ENCODE measurements around the gene FSTL5.
"Not testable (repeated sequence)": the region's sequence is repeated elsewhere in the genome, so short reads cannot be mapped to it uniquely, and the experiment has no call there.

Gene FSTL5

DNA sequence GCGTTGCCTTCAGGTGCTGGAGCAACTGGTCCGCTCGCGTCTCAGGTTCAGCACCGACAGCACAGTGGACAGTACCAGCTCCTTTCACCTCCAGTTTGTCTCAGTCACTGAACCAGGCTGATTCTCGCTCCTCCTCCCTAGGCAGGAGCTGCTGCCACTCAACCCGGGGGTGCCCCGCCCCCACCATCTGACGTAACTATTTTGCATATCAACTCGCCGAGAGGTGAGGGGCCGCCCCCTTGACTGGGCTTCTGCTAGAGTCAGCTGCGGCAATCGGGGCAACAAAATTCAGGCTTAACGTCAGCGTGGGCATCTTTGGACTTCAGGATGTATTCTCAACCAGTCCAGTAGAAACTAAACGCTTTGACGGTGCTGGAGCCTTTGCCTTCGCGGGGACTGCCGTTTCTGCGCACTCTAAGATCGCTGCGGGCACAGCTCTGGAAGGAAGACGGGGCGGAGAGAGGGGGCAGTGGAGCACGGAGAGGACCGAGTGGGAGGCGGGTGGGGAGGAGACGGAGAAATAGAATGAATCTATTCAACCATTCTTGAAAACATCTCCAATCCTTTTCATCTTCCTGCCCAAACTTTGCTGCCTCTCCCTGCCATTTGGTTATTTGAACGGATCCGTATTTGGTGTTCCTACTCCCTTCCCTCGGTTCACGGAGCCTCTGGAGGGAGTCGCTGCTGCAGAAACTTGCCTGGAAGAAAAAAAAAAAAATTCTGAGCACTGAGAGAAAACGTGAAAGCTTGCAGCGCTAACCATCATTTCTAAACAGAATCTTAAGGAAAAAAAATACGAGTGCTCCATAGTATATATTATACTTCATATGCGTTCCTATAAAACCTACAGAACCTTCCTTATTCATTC is at the start of gene FSTL5:
FSTL5 (minus strand) TSS at position 109 of the 868 bp plus-strand sequence. CDS start 52,604 bp downstream, outside the sequence.
- DNase-seq (ENCODE audit: low spot score): peak; percentile 18

DNA sequence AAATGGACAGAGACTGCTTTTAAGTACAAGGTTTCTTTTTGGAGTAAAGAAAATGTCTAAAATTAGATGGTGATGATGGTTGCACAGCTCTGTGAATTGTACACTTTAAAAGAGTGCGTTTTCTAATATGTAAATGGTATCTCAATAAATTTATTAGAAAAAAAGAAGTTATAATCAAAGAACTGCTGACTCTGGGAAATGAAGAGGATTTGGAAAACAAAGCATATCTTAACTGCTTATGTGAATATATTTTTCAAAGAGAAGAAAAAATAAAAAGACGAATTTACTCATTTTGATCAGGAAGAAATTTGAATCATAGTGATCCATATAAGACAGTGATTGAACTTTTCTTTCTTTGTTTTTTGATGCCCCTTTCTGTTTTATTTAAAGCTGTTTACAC is 45.9 kb upstream of the FSTL5 start:
- DNase-seq (ENCODE audit: low spot score): no peak

DNA sequence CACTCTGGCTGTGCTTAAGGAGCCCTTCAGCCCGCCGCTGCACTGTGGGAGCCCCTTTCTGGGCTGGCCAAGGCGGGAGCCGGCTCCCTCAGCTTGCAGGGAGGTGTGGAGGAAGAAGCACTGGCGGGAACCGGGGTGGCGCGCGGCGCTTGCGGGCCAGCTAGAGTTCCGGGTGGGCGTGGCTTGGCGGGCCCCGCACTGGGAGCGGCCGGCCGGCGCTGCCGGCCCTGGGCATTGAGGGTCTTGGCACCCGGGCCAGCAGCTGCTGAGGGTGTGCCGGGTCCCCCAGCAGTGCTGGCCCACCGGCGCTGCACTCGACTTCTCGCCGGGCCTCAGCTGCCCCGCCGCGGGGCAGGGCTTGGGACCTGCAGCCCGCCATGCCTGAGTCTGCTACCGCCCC is 39.7 kb upstream of the FSTL5 start:
- not testable (repeated sequence) for DNase-seq (ENCODE audit: low spot score)

DNA sequence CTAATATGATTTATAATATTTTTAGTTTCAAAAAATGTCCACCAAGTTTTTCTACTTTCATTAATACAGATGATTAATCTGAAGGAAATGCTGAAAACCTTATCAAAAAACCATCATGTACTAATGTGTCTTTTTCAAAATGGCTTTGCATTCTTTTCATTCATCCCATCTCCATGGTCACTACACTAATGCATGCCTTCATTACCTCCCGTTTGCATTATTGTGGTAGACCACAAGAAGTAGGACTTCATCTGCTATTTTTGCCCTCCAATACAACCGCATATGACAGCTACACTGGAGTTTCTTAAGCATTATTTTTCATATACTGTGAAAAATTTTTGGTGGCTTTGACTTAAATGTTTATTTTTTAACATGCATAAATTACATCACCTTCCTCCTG is 37.9 kb upstream of the FSTL5 start:
- no peak for DNase-seq (ENCODE audit: low spot score)

DNA sequence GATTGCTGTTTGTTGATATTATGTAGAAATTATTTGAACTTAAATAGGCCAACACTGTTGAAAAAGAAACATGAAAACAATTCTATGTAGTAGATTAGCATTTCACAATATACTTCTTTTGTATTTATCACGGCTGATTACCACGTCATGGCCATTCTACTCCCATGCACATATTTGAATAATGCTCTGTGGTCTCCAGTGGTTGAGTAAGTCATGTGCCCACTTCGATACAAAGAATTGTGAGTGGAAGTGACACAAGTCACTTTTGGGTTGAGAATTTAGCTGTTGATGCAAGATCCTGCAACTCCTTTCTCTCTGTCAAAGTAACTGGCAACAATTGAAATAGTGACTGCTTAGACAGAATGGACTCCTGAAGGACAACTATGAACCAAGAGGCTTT is 6.7 kb upstream of the FSTL5 start:
- DNase-seq (ENCODE audit: low spot score): no peak

DNA sequence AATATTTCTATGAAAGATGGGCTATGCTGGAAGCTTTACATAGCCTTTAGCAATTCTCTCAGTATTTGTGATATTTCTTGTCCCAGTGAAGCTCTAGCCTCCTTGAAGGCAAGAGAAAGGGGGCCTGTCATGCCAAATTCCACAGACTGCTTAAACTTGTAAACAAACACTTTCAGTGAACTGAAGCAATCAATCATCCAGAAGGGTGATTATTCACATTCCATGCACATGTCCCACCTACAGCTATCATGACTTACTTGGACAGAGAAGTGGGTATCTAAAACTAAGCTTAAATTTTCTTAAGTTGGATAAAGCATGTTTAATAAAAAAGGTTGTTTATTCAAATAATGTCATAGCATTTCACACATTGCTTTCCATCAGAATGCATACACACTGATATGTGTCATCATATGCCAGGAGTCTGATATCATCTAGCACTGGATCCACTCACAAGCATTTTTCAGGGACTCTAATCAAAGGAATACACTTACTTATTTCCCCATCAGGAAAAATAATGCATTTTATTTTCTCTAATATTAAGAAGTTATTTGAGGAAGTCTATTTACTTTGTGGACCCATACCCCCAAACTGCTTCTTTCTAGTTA is 1.2 kb upstream of the FSTL5 start:
- no peak for DNase-seq (ENCODE audit: low spot score)

DNA sequence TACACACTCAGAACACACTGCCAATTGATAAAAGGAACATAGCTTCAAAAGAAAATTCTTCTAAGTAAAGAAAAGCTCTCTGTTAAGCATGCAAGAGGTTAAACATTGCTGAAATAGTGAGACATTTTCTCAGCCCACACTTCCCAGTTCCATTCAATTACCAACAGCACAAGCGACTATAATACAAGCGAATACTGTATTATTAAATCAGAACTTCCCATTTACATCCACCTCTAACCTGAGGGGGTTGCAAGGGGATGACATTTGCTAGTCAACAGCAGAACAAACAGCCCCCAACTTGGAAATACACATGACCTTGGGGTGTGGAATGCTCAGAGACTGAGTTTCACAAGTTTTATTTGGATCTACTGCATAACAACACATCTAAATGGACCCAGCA is 1.1 kb downstream of the FSTL5 start:
- no peak for DNase-seq (ENCODE audit: low spot score)

DNA sequence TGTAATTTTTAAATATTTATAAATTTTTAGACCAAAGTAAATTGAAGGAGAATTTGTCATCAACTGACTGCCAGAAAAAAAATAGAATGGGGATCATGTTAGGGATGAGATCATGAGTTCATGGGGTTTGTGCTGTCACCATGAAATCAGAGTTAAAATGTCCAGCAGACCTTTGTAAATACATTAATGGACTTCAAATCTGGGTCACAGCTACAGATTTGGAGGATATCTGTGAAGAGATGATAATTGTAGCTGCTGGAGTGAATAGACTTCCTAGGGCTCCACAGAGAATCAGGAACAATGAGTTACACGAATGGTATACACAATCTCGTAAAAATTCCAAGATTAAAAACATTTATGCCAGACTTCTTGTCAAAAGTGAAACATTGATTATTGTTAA is 6.6 kb downstream of the FSTL5 start:
- DNase-seq (ENCODE audit: low spot score): no peak

DNA sequence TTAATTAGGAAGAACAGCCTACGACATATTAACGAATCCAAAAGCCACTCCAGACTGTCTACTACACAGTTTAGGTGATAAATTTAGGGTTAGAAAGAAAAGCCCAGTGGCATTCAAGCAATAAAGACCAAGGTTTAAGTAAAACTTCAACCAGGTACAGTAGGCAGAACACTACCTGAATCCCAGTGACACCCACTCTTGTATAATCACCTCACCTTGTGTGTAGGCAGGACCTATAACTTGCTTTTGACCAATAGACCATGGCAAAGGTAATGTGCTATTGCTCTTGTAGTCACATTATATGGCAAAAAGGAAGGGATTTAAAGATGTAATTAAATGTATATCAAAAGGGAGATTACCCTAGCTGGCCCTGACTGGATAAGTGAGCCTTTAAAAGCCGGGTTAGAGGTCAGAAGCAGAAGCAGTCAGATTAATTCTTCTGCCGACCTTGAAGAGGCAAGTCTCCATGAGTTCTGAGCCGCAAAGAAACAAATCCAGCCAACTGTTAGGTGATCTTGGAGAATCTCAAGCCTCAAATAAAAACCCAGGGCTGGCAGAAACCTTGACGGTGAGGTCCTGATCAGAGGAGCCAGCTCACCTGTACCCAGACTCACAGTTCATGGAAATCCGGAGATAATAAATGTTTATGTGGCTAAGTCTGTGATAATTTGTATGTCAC is 8.8 kb downstream of the FSTL5 start:
- DNase-seq (ENCODE audit: low spot score): no peak

DNA sequence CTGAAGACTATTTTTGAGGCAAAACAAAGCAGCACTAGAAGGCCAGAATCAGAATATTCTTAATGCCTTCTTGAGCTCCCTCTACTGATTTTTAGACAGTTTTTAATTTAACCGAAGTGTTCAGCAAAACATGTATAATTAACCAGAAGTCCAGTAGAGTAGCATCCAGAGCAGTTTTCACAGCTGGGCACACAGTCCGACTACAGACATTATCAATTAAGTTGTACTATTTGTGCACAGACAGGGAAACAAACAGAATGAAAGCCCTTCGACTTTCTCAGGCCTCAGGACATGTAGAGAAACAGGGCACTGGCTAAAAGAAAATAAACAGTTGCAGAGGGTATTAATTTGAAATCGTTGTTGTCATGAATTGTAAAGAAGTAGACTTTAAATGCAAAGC is 11.9 kb downstream of the FSTL5 start:
- no peak for DNase-seq (ENCODE audit: low spot score)

DNA sequence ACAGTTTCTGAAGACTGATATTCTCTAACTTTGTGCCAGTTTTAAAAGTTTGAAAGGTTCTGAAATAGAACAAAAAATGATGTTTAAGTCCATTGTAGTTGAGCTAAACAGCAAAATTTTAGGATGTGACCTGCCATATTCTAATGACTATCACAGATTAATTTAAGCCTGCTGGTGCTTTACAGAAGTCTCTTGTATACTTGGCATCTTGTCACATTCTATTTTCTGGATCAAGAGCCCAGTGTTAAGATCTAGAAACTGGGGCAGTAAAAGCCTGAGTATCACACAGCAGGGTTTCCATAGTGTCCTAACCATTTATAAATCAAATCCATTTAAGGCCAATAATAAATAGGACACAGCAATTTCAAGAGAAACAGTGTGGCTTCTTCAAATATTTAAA is 12.4 kb downstream of the FSTL5 start:
- DNase-seq (ENCODE audit: low spot score): no peak

DNA sequence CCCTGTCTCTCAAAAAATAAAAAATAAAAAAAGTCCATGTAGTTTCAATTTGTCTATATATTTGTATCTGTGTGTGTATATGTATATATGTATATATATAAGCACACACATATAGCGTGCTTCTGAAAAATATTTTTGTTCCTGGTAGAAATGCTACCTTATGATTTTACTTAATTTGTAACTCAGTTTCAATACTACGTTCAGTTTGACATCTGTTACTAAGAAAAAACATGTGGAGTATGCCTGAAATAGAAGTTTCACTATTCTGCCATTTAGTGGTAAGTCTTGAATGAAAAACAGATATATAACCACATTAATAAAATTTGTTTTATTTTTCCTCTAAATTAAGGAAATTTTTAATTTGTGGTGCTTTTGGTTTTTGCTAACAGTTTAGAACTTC is 14.2 kb downstream of the FSTL5 start:
- no peak for DNase-seq (ENCODE audit: low spot score)

DNA sequence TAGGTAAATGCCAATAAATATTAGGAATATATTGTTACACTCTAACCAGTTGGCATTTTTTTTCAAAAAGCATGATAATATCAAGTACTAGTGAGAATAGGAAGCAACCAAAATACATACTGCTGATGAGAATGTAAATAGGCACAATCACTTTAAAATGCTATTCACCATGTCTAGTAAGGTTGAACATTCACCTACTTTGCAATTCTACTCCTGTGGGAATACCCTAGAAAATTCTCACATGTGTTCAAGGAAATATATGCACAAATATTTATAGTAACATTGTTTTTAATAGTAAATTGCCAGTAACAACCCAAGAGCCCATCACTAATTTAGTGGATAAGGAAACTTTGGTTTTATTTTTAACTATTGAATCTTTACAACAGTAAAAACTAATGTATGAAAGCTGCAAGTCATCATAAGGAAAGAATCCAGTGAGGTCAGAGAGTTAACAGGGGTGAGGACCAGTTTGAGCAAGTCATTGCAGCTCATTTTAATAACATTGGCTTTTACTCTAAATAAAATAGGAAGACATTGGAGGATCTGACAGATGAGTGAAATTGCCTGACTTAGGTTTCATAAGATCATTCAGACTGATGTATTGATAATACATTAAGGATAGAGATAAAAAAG is 23.6 kb downstream of the FSTL5 start:
- no peak for DNase-seq (ENCODE audit: low spot score)

DNA sequence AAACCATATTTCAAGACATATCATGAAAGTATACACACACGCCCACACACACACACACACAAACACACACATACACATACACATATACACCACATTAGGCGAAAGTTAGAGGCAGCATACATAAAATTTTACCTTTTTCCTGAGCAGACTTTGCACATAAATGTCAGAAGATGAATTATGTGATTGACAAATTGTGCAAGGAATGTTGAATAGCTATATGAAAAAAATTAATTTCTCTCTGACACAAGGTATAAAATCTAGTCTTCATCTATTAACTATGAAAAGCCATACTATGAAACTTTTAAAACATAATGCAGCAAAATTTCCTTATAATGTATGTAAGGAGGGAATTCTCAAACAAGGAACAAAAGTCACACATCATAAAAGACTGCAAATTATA is 24.4 kb downstream of the FSTL5 start:
- DNase-seq (ENCODE audit: low spot score): no peak

DNA sequence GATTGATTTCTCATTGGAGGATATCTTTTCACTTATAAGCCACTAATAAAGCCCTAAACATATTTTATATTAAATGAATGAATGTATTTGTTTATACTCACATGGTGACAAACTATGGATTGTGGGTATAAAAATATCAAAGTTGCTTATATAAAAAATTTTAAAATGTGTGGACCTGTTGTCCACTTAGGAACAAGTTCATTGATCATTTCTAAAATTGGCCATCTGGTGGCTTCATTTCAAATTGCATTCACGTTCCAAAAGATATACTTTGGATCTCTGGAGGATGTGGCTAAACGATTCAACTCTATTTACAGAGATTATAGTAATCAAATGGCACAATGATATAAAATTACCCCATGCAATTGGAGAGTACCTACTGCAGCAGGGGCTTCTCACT is 32.5 kb downstream of the FSTL5 start:
- DNase-seq (ENCODE audit: low spot score): no peak

DNA sequence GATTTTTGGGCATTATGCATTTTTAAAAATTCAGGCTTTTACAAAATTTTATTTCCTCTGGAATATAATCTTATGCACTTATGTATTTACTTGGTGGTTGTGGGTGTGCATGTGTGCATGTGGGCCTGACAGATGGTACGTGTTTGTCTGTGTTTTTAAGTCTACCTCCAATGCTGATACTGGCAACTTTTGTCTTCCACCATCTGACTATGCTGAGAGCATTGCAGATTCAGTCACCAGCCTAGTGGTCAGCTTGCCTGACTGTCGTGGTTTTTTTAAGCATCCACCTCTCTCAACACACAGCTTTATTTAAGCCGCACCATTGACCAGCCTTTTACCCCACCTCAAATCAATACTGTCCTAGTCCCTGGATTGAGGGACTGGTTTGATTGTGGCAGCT is 37.1 kb downstream of the FSTL5 start:
- DNase-seq (ENCODE audit: low spot score): no peak

DNA sequence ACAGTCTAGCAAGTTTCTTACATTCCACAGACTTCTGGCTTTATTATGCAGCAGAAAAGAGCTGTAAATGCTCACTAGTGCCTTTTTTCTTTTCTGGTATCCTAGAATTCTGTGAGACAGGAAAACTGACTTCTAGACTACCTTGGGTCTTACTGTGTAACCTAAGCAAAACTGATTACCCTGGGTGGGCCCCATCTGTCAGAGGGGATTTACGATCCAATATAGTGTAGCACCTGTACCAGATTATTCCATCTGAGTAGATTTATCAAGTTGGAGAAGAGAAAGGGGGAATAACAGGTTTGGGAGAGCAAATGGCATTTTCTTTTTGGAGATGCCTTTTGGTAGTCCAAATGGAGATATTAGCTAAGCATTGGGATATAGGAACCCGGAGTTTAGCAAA is 46.7 kb downstream of the FSTL5 start:
- DNase-seq (ENCODE audit: low spot score): no peak

DNA sequence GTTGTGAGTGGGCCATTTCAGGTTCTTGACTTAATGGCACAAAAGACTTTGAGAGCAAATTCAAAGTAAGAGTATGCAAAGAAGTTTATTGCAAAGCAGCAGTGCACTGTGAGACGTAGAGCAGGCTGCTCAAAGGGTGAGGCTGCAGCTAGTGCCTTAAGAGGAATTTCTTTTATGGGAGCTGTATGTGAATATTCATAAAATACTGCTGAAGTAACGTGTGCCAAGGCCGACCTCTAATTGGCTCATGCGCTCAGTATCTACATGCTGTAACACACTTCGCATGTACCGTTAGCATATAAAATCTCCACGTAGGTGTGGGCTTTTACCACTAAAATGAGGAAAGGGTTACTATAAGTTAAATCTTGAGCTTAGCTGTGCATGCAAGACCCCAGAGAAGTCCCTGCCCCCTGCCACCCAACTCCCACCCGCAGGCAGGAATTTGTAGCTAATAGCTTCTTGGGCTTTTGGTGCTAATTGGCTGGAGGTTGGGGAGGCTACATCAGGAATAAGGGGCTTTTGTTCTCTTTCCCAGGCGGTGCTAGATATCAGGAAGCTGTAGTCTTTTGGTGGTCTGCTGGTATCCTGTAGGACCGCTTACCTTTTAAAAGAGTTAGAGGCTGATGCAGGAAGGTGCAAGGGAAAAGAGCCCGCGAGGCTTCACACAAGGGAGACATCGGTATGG is 47.6 kb downstream of the FSTL5 start:
- no peak for DNase-seq (ENCODE audit: low spot score)

DNA sequence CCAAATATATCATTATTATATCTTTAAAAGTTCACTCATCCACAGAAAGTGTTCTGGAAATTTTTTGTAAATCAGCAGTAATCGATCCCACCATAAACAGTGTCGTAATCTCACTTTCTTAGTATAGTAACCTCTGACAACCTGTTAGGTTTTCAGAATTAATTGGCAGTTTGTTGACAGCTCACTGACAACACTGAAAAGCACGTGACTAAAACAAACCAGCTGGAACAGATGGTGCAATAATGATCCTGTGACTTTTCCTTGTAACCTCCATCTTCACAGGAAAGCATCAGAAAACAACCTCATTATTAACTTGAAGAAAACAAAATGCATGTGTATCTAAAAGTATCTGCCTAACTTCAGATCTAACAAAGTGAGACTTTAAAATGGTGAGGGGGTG is 48.5 kb downstream of the FSTL5 start:
- DNase-seq (ENCODE audit: low spot score): no peak

DNA sequence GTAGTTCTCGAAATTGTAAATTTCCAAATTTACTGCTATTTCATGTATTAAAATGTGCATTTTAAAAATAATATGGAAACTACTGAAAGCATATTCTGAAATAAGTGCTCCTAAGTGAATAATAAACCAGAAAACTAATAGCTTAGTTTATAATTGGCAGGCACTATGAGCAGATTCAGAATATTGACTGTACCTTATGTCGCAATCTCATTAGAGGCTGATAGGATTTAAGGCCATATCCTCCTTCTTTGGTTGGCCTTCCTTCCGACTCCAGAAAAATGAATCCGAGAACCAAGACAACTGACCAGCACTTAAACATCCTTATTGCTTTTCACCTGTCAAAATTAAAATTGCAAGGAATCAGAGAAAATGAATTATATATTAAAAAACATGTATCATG is 52.7 kb downstream of the FSTL5 start:
- DNase-seq (ENCODE audit: low spot score): no peak

DNA sequence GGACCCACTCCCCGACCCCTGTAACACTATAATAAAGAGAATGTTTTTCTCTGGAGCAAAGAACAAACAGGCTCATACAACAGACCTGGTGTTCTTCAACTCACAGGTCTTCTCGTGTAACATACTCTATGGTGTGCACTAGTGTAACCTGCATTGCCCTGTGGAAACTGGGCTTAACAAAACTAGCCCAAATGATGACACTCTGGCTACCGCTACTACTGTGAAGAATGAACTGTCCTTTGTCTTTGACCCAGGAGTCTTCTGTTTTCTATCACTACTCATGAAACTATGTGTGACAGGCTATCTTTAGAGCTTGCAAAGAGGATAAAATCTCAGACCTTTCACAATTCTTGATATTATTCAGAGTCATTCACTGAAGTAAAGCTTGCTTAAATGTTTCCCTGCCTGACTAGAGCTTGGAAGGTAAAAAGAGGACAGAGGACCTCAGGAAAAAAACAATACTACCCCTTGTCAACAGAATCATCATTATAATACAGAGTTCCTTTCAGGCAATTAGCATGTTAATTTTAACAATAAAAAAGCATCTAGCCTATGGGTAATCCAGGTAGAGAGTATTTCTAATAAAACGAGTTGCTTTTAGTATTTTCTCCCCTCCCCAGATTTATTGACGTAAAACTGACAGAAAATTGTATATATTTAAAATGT is 59.2 kb downstream of the FSTL5 start:
- DNase-seq (ENCODE audit: low spot score): no peak

DNA sequence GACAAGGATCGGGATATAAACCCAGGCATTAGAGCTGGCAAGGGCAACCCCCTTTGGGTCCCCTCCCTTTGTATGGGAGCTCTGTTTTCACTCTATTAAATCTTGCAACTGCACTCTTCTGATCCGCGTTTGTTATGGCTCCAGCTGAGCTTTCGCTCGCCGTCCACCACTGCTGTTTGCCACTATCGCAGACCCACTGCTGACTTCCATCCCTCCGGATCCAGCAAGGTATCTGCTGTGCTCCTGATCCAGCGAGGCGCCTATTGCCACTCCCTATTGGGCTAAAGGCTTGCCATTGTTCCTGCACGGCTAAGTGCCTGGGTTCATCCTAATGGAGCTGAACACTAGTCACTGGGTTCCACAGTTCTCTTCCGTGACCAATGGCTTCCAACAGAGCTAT is 59.9 kb downstream of the FSTL5 start:
- not testable (repeated sequence) for DNase-seq (ENCODE audit: low spot score)

All from SW480 (cell line).